Liver (tissue), 9 donors: ENCODE data around the gene LAMA1. TPM values are rescaled to one million over a fixed set of nuclear protein-coding genes. Genes with fewer than 3 reads are reported as not detected.

Experiments
- DNase-seq: peaks from one replicate; pipeline ENCODE4 v3.0.0-alpha.2; 2017; ENCODE audit warnings: low spot score
- H3K27ac ChIP-seq, 2 donors: one replicate each; pipeline ENCODE4 v1.7.0; 2013; ENCODE audit warnings: inconsistent platforms in 2 of 2, low read length in 2 of 2, control low read depth in 1 of 2, low read depth in 1 of 2, mild to moderate bottlenecking in 1 of 2
- H3K27me3 ChIP-seq, 4 donors: one replicate each; pipeline versions ENCODE4 v1.6.1 to v1.7.0; 2013; ENCODE audit warnings: low read length in 3 of 4, inconsistent platforms in 1 of 4, mild to moderate bottlenecking in 1 of 4, moderate library complexity in 1 of 4; ENCODE audit not compliant: control insufficient read depth in 4 of 4, insufficient read depth in 4 of 4
- H3K36me3 ChIP-seq, 4 donors: one replicate each; pipeline versions ENCODE4 v1.6.1 to v1.7.0; 2013; ENCODE audit warnings: low read length in 3 of 4, mild to moderate bottlenecking in 3 of 4, low read depth in 1 of 4, moderate library complexity in 1 of 4; ENCODE audit not compliant: control insufficient read depth in 4 of 4, insufficient read depth in 3 of 4
- H3K4me1 ChIP-seq, 4 donors: one replicate each; pipeline versions ENCODE4 v1.6.1 to v1.7.0; 2013; ENCODE audit warnings: low read length in 3 of 4, mild to moderate bottlenecking in 3 of 4, moderate library complexity in 1 of 4; ENCODE audit not compliant: control insufficient read depth in 4 of 4, insufficient read depth in 4 of 4
- H3K4me3 ChIP-seq, 3 donors: one replicate each; pipeline versions ENCODE4 v1.6.1 to v1.7.0; 2013; ENCODE audit warnings: low read length in 3 of 3, control low read depth in 1 of 3, low read depth in 1 of 3, mild to moderate bottlenecking in 1 of 3
- H3K9ac ChIP-seq, 2 donors: one replicate each; pipeline ENCODE4 v1.7.0; 2013; ENCODE audit warnings: low read length in 2 of 2, mild to moderate bottlenecking in 2 of 2, moderate library complexity in 2 of 2, control low read depth in 1 of 2, low read depth in 1 of 2
- H3K9me3 ChIP-seq, 4 donors: one replicate each; pipeline versions ENCODE4 v1.6.1 to v1.7.0; 2013; ENCODE audit warnings: low read length in 3 of 4; ENCODE audit not compliant: control insufficient read depth in 4 of 4
- EGR1 ChIP-seq, 2 donors: IDR thresholded peaks; 2 replicates each; pipeline ENCODE4 v1.6.1; 2016 to 2018; ENCODE audit warnings: antibody characterized with exemption in 2 of 2, low read depth in 2 of 2
- FOXA2 ChIP-seq: IDR thresholded peaks from 2 replicates; pipeline ENCODE4 v1.6.1; 2016; ENCODE audit warnings: antibody characterized with exemption
- GABPA ChIP-seq, 2 donors: IDR thresholded peaks in 1 of 2; conservative IDR thresholded peaks in 1 of 2; 2 replicates each; pipeline ENCODE4 v1.6.1; 2016; ENCODE audit warnings: antibody characterized with exemption in 2 of 2, mild to moderate bottlenecking in 1 of 2, moderate library complexity in 1 of 2
- HNF4G ChIP-seq: IDR thresholded peaks from 2 replicates; pipeline ENCODE4 v1.6.1; 2016; ENCODE audit warnings: antibody characterized with exemption
- JUND ChIP-seq, 2 donors: IDR thresholded peaks; 2 replicates each; pipeline ENCODE4 v1.6.1; 2016; ENCODE audit warnings: antibody characterized with exemption in 2 of 2
- MAX ChIP-seq: IDR thresholded peaks from 2 replicates; pipeline ENCODE4 v1.6.1; 2016; ENCODE audit warnings: antibody characterized with exemption
- NR2F2 ChIP-seq: IDR thresholded peaks from 2 replicates; pipeline ENCODE4 v1.6.1; 2016; ENCODE audit warnings: antibody characterized with exemption
- RAD21 ChIP-seq, 2 donors: IDR thresholded peaks; 2 replicates each; pipeline ENCODE4 v1.6.1; 2016; ENCODE audit warnings: antibody characterized with exemption in 2 of 2, mild to moderate bottlenecking in 2 of 2
- REST ChIP-seq: IDR thresholded peaks from 2 replicates; pipeline ENCODE4 v1.6.1; 2016; ENCODE audit warnings: antibody characterized with exemption, mild to moderate bottlenecking
- SP1 ChIP-seq: IDR thresholded peaks from 2 replicates; pipeline ENCODE4 v1.6.1; 2018; ENCODE audit warnings: antibody characterized with exemption, mild to moderate bottlenecking
- TAF1 ChIP-seq: conservative IDR thresholded peaks from 2 replicates; pipeline ENCODE4 v1.6.1; 2016; ENCODE audit warnings: antibody characterized with exemption, mild to moderate bottlenecking
- YY1 ChIP-seq: IDR thresholded peaks from 2 replicates; pipeline ENCODE4 v1.6.1; 2016; ENCODE audit warnings: antibody characterized with exemption, mild to moderate bottlenecking
- WGBS: extraction: QIAGEN DNeasy Blood & Tissue Kit; methylation state at CpG from one replicate; pipeline ENCODE4 v1.1.7; 2013; 5-methylcytosine and 5-hydroxymethylcytosine counted together
- polyA plus RNA-seq, 2 donors: library from polyadenylated mRNA; stranded (reverse) in 1 of 2; unstranded in 1 of 2; fragments of 200-250 nt in 1 of 2; fragments of >200 nt in 1 of 2; fragmentation: Nextera tagmentation in 1 of 2; extraction: Ambion mirVana in 1 of 2; gene quantifications; one replicate each; pipeline versions ENCODE4 v1.2.1 to v1.2.3, GENCODE V29; 2013 to 2015
- total RNA-seq, 2 donors: library from RNA; depleted of rRNA; stranded (reverse); fragments of >200 nt; gene quantifications; one replicate each; pipeline ENCODE4 v1.2.3, GENCODE V29; 2014
- TF ChIP-seq, protein P1 (sequence below): fragments of 150-350 bp; IDR thresholded peaks from 2 replicates; pipeline ENCODE4 v1.5.1; 2017; ENCODE audit warnings: improper control_type of control experiment, low read depth, low read length; ENCODE audit not compliant: missing input control
- TF ChIP-seq, protein P2 (sequence below): IDR thresholded peaks from 2 replicates; pipeline ENCODE4 v1.6.1; 2016; ENCODE audit warnings: antibody characterized with exemption
- donor health status: healthy.
- donor health status: healthy.
- donor health status: healthy.
- donor health status: healthy.
- donor health status: healthy.

The LAMA1 gene
- total and polyA plus RNA-seq, 4 donors = 0.05 to 0.67 (median 0.43) TPM

- TF ChIP-seq EGR1 (IDR thresholded peaks at IDR 0.05; ENCODE audit: low read depth in 2 of 2) (no peak), YY1 (no peak)
- TF ChIP-seq, protein P1, sequence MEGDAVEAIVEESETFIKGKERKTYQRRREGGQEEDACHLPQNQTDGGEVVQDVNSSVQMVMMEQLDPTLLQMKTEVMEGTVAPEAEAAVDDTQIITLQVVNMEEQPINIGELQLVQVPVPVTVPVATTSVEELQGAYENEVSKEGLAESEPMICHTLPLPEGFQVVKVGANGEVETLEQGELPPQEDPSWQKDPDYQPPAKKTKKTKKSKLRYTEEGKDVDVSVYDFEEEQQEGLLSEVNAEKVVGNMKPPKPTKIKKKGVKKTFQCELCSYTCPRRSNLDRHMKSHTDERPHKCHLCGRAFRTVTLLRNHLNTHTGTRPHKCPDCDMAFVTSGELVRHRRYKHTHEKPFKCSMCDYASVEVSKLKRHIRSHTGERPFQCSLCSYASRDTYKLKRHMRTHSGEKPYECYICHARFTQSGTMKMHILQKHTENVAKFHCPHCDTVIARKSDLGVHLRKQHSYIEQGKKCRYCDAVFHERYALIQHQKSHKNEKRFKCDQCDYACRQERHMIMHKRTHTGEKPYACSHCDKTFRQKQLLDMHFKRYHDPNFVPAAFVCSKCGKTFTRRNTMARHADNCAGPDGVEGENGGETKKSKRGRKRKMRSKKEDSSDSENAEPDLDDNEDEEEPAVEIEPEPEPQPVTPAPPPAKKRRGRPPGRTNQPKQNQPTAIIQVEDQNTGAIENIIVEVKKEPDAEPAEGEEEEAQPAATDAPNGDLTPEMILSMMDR = no peak
Measured at GRCh38 chr18:7068871-7069590, 48.6 kb downstream of the LAMA1 start (continued).

- H3K9me3 ChIP-seq = no peaks in the 10 kb centered on the region
- H3K27ac ChIP-seq = no peak overlapping the region
- no peaks in the 10 kb centered on the region for H3K4me1 ChIP-seq
- DNase-seq = no peak
- H3K36me3 ChIP-seq = no peaks in the 10 kb centered on the region
- TF ChIP-seq TAF1 = no peak
- TF ChIP-seq HNF4G = no peak
- TF ChIP-seq MAX = no peak
- TF ChIP-seq, protein P2, sequence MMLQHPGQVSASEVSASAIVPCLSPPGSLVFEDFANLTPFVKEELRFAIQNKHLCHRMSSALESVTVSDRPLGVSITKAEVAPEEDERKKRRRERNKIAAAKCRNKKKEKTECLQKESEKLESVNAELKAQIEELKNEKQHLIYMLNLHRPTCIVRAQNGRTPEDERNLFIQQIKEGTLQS = no peak
- TF ChIP-seq REST = no peak
- no peak for TF ChIP-seq YY1
- no peak for TF ChIP-seq JUND (IDR thresholded peaks at IDR 0.05)
- TF ChIP-seq, protein P1 = no peak
- WGBS = 46% methylated on average over 4 of the region's 4 CpGs
- H3K4me3 ChIP-seq = no peak overlapping the region
- no peak overlapping the region for H3K9ac ChIP-seq
- H3K27me3 ChIP-seq = peaks cover 0 to 2% (median 0%) of the 10 kb centered on the region in 4 donors
Measured at GRCh38 chr18:7066965-7067555, 50.5 kb downstream of the LAMA1 start.

DNA sequence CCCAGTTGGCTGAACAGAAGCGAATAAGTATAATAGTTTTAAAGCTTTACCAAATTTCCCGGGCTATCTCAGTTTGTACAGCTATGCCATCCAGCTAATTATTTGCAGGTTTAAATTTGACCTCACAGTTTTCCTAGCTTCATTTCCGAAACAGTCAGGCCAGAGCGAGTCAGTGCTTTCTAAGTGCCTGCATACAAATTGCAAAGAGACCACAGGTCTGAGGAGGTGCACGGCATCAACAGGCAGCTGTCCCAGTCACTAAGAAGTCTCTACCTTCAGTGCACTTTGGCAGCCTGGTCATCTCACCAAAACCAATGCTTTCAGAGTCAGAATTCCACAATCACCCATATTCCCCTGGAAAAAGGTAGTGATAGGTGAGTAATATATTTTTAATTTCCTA, 51.9 kb downstream of the LAMA1 start:
- H3K27ac ChIP-seq = no peak overlapping the region
- 91% methylated on average over 5 of the region's 5 CpGs for WGBS
- H3K4me3 ChIP-seq = no peak overlapping the region
- H3K4me1 ChIP-seq = no peaks in the 10 kb centered on the region
- H3K9ac ChIP-seq = no peak overlapping the region
- no peaks in the 10 kb centered on the region for H3K36me3 ChIP-seq
- H3K9me3 ChIP-seq = no peaks in the 10 kb centered on the region
- H3K27me3 ChIP-seq = peaks cover 0 to 6% (median 0%) of the 10 kb centered on the region in 4 donors
- no peak for DNase-seq
- TF ChIP-seq GABPA (IDR thresholded peaks at IDR 0.05 in 1 of 2, conservative IDR thresholded peaks at IDR 0.05 in 1 of 2) = no peak
- TF ChIP-seq YY1 = no peak
- no peak for TF ChIP-seq NR2F2
- TF ChIP-seq HNF4G = no peak
- no peak for TF ChIP-seq RAD21 (IDR thresholded peaks at IDR 0.05)
- no peak for TF ChIP-seq FOXA2
- no peak for TF ChIP-seq SP1
- TF ChIP-seq, protein P1 = no peak
- no peak for TF ChIP-seq TAF1
- TF ChIP-seq, protein P2 = no peak
